Testis (tissue), 3 donors: ENCODE data around the gene CORO7. TPM values are rescaled to one million over a fixed set of nuclear protein-coding genes. Genes with fewer than 3 reads are reported as not detected.

Experiments used
- DNase-seq: peaks from one replicate; pipeline ENCODE4 v3.0.0-alpha.2; 2019
- H3K27ac ChIP-seq, 2 donors: fragments of 200-600 bp; sonication (generic); one replicate each; pipeline ENCODE4 v1.5.1; 2019
- H3K27me3 ChIP-seq: fragments of 200-600 bp; sonication (generic); one replicate; pipeline ENCODE4 v1.5.1; 2019
- H3K36me3 ChIP-seq: fragments of 200-600 bp; sonication (generic); one replicate; pipeline ENCODE4 v1.5.1; 2017; ENCODE audit warnings: low read depth; ENCODE audit errors: missing control alignments
- H3K4me1 ChIP-seq: fragments of 200-600 bp; sonication (generic); one replicate; pipeline ENCODE4 v1.5.1; 2019
- H3K4me3 ChIP-seq, 2 donors: fragments of 200-600 bp; sonication (generic); one replicate each; pipeline ENCODE4 v1.5.1; 2017 to 2019
- H3K9me3 ChIP-seq: fragments of 200-600 bp; sonication (generic); one replicate; pipeline ENCODE4 v1.5.1; 2017
- CTCF ChIP-seq, 3 experiments: fragments of 450-650 bp in 2 of 3; fragments of 200-600 bp in 1 of 3; sonication (generic) in 1 of 3; IDR thresholded peaks; one replicate each; pipeline ENCODE4 v1.5.1; 2016 to 2019; ENCODE audit warnings: antibody characterized with exemption in 3 of 3, mild to moderate bottlenecking in 2 of 3, moderate library complexity in 1 of 3
- POLR2A ChIP-seq: fragments of 450-650 bp; IDR thresholded peaks from one replicate; pipeline ENCODE4 v1.6.1; 2017; ENCODE audit warnings: antibody characterized with exemption, mild to moderate bottlenecking, moderate library complexity
- WGBS, 2 donors: methylation state at CpG; one replicate each; pipeline ENCODE4 v1.1.5; 2018; 5-methylcytosine and 5-hydroxymethylcytosine counted together
- intact Hi-C: fragments of 100-400 bp; cut with DNase I; formaldehyde crosslinking; loops from one replicate; pipeline ENCODE4 v1.15.1; 2023; ENCODE audit warnings: low total_unique reads
- polyA plus RNA-seq: library from polyadenylated mRNA; stranded (reverse); fragments of 350-450 nt; fragmentation: Illumina TruSeq; extraction: RNeasy Lipid Tissue Mini Kit (QIAGEN cat#74804); gene quantifications from one replicate; pipeline ENCODE4 v1.2.3, GENCODE V29; 2014; ENCODE audit warnings: low read depth, low replicate concordance; ENCODE audit not compliant: insufficient read depth
- total RNA-seq, 2 donors: library from RNA; depleted of rRNA; stranded (reverse); fragments of >200 nt; gene quantifications; one replicate each; pipeline ENCODE4 v1.2.3, GENCODE V29; 2016

CORO7 gene
- total and polyA plus RNA-seq, 3 donors from 2014 or later = 71.5 to 147 (median 126) TPM

DNA sequence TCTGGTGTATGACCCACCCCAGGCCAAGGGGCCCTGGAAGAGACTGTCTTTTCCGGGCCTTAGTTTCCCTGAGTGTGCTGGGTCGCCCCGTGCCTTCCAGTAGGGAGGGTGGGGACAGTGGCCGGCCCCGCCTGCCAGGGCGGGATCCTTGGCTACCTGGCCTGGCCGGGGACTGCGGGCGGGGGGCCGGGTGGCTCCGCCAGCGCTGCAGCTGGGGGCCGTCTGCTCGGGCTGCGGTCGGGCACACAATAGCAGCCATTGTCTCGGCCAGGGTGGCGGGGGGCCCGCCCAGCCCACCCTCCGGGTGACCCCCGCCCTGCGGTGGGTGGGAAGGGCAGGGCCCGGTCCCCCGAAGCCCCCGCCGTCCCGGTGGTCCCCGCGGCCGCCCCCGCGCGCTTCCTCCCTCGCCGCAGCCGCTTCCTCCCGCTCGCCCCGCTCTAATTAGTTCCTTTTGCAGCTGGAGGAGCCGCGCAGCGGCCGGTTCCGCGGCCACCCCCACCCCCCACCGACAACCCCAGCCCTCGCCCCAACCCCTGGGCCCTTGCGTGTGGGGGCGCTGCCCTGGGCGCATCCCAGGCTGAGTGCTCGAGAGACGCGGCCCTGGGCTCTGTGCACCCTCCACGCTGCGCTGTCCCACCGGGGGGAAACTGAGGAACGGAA lies 88.9 kb downstream of the CORO7 start:
- no peak for DNase-seq
- no peaks in the 10 kb centered on the region for H3K36me3 ChIP-seq
- H3K4me1 ChIP-seq = peaks cover 43% of the 10 kb centered on the region
- no peak for TF ChIP-seq POLR2A
- TF ChIP-seq CTCF (IDR thresholded peaks at IDR 0.05) = peak in 1 of 3 experiments; percentile 25
- H3K27me3 ChIP-seq = no peaks in the 10 kb centered on the region
- H3K9me3 ChIP-seq = no peaks in the 10 kb centered on the region
- H3K27ac ChIP-seq = peak overlapping the region; percentile 71 to 82
- peak overlapping the region; percentile 58 to 64 for H3K4me3 ChIP-seq
- WGBS, 2 donors = 6% methylated on average over 38 of the region's 57 CpGs; no CpG with 5 or more reads in 1 of the 2 donors
- intact Hi-C loops = loop anchor here (5.0 kb wide), 1 partner anchor 40 kb away; no protein-coding TSS in a partner anchor

GRCh38 chr16:4325253-4325758 lies 91.1 kb downstream of the CORO7 start:
- DNase-seq = no peak
- peak overlapping the region in 1 of 2 donors; percentile 72 for H3K27ac ChIP-seq
- no peaks in the 10 kb centered on the region for H3K27me3 ChIP-seq
- intact Hi-C loops = loop anchor here (5.0 kb wide), 1 partner anchor 38 kb away; no protein-coding TSS in a partner anchor
- no peak overlapping the region for H3K4me3 ChIP-seq
- no peaks in the 10 kb centered on the region for H3K36me3 ChIP-seq
- WGBS, 2 donors = 83 to 91% methylated on average over 3 to 6 of the region's 6 CpGs
- H3K4me1 ChIP-seq = peaks cover 53% of the 10 kb centered on the region
- no peaks in the 10 kb centered on the region for H3K9me3 ChIP-seq
- TF ChIP-seq CTCF (IDR thresholded peaks at IDR 0.05) (no peak), POLR2A (no peak)

DNA sequence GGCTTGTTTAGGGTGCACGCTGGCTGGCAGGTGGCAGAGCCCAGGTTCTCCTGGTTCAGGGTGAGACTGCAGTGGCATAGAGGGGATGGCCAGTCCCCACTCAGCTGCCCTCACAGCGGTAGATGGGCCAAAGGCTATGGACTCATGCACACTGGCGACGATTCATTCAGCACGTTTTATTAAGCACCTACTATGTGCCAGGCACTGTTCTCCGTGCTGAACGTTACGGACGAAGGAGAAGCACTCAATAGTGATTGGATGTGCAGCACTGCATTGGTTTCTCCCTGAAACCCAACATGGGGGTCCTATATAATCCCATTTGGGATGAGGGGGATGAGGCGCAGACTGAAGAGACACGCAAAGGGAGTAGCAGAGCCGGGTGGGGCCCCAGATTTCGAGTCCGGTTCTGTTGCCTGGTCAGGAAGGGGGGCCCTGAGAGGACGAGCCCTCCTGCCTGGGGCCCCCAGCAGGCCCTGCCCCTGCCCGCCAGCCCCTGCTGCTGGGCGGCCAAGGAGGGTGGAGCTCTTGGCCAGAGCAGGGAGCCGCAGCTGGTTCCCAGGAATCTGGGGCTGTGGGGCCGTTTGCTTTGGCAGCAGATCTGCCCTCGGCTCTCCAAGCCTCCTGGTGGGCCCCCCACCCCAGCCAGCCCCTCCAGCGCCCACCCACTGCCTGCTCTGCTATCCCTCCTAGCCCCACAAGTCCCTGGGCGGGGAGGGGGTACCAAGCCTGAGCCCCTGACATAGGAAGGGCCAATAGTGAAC lies 91.7 kb downstream of the CORO7 start:
- WGBS, 2 donors = 68 to 69% methylated on average over 14 to 22 of the region's 22 CpGs
- no peak for TF ChIP-seq CTCF (IDR thresholded peaks at IDR 0.05)
- Histone ChIP-seq H3K27ac (peak overlapping the region in 1 of 2 donors; percentile 72), H3K4me3 (no peak overlapping the region), H3K27me3 (no peaks in the 10 kb centered on the region), H3K4me1 (peaks cover 59% of the 10 kb centered on the region), H3K9me3 (no peaks in the 10 kb centered on the region), H3K36me3 (no peaks in the 10 kb centered on the region)
- intact Hi-C loops = loop anchor here (5.0 kb wide), 1 partner anchor 37 kb away; no protein-coding TSS in a partner anchor
- no peak for DNase-seq

- TF ChIP-seq CTCF (IDR thresholded peaks at IDR 0.05) = no peak
- TF ChIP-seq POLR2A = no peak
- Histone ChIP-seq H3K4me1 (peaks cover 57% of the 10 kb centered on the region), H3K4me3 (no peak overlapping the region), H3K36me3 (no peaks in the 10 kb centered on the region), H3K27me3 (no peaks in the 10 kb centered on the region), H3K27ac (peak overlapping the region; percentile 10 to 85), H3K9me3 (no peaks in the 10 kb centered on the region)
- WGBS, 2 donors = 29 to 30% methylated on average over 2 to 11 of the region's 12 CpGs
- peak; percentile 63 for DNase-seq
- intact Hi-C loops = no loop called here
Measured at GRCh38 chr16:4323845-4324488, 92.4 kb downstream of the CORO7 start.
